NOMO-1 (cell line): ENCODE data around the gene USH2A.

Source experiments
- DNase-seq, 2 experiments: peaks; one replicate each; lab custom pipeline; 2025; ENCODE audit not compliant: unreplicated experiment in 2 of 2; lab: John Stamatoyannopoulos, UW

USH2A gene, protein sequence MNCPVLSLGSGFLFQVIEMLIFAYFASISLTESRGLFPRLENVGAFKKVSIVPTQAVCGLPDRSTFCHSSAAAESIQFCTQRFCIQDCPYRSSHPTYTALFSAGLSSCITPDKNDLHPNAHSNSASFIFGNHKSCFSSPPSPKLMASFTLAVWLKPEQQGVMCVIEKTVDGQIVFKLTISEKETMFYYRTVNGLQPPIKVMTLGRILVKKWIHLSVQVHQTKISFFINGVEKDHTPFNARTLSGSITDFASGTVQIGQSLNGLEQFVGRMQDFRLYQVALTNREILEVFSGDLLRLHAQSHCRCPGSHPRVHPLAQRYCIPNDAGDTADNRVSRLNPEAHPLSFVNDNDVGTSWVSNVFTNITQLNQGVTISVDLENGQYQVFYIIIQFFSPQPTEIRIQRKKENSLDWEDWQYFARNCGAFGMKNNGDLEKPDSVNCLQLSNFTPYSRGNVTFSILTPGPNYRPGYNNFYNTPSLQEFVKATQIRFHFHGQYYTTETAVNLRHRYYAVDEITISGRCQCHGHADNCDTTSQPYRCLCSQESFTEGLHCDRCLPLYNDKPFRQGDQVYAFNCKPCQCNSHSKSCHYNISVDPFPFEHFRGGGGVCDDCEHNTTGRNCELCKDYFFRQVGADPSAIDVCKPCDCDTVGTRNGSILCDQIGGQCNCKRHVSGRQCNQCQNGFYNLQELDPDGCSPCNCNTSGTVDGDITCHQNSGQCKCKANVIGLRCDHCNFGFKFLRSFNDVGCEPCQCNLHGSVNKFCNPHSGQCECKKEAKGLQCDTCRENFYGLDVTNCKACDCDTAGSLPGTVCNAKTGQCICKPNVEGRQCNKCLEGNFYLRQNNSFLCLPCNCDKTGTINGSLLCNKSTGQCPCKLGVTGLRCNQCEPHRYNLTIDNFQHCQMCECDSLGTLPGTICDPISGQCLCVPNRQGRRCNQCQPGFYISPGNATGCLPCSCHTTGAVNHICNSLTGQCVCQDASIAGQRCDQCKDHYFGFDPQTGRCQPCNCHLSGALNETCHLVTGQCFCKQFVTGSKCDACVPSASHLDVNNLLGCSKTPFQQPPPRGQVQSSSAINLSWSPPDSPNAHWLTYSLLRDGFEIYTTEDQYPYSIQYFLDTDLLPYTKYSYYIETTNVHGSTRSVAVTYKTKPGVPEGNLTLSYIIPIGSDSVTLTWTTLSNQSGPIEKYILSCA (N-terminal part only)

DNA sequence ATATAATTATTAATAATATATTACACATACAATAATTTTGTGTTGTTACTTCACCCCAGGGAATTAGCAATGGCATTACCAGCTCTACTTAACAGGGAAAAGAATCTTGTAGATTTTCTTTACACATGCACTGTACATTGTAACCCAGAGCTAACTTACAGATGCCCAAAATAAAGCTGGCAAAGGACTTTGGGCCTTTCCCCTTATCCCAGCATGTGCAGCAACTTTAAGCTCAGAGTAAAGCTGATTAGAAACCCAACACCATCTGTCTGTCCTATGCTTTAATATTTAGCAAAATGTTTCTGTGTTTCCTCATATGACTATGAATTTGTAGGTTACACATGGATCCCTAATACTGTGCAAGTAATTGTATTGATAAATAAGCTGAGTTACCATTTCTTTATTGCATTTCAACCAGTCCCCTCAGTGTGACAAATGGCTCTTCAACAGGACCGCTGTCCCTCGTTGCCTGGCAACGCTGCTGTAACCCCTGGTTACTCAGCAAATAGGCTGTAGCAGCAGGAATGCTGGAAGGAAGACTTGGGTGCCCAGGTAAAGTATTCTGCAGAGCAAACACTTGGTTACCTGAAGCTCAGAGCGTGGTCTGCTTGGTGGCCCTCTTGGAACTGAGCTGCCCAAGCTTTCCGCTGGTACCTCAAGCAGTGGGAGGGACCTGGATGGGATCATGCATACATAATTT lies at the start of gene USH2A:
Gene USH2A, minus strand, starts transcription at position 628 of the 700 bp plus-strand sequence. CDS start 1,112 bp downstream, outside the sequence.
- DNase-seq = no peak

DNA sequence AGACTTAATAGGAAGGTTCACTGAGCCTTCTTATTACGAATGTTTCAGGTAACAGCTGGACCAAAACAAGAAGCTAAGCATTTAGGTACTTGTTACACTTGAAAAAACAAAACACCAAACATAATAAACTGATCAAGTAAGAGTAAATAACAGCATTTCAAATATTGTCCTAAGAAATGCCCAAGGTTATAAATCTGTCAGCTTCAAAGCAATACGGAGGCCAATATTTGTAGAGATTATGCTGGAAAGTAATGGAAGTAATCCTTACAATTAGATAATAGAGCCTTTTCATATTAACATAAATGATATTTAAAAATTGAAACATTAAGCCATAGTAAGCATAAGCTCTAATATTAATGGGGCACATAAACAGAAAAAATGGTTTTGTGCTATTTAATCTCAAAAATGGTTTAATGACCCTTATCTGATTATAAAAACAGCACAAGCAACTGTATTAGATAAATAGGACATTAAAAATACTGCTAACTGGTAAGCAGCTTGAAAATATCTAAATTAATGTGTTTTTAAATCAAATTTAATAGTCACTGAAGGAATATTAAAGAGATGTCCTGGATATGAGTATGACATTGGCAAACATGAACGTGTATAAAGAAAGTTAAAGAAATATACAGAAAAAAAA lies 43.0 kb upstream of the USH2A start:
- DNase-seq = no peak

DNA sequence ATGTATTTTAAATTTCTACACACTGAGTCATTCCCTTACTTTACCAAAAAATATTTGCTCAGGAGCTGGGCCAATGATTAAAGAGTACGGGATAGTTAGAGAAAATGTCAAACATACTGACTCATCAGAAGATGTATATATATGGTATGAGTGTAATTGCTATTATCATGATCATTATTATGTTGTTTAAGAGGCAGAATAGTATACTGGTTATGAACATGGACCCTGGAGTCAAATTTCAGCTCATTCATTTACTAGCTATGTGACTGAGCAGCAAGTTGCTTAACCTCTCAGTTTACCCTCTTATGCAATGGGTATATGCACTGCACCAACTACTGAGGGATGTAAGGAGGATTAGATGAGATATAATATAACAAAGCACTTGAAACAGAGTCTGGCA lies 41.2 kb upstream of the USH2A start:
- no peak for DNase-seq

DNA sequence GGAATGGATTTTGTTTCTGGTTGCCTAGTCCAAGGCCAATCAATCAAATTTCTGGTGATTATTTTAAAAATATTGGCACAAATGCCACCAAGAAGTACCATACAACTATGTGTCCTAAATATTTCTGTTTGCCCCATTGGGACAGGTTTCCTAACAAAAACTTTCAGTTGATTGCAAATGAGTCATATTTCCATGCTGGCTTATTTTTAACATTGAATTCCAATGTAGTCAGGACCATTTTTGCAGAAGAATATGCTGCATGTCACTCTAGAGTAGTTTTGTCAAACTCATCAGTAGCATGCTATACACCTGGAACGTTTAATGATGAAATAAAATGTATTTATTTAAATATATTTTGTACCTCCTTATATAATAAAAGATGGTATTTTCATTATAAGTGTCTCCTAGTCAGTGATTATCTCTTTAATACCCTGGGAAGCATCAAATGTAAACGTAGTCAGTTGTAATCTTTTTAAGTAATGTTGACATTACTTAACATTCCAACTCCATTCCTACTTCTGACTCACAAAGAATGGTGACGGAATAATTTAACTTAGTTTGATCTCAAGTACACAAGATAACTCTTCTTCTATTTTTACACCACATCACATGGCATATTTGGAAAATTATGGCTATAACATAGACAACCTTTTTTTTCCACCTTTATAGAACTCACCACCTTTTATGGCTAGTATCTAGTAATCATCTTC lies 39.0 kb upstream of the USH2A start:
- no peak for DNase-seq

DNA sequence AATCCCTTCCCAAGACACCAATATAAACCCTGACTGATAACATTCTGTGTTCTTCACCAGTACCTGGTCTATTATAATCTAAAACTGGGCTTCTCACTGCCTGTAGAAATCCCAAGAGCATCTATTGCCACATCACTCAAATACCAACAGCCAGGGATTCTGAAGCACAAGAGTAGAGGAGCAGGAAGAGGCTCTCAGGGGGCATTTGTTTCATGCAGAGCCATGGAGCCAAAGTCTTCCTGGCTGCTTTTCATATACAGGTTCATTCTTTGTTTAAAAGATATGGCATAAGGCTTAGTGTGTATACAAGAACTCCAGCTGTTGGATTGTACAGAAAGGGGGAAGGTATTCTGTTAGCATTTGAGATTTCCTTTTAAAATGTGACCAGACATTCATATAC lies 38.2 kb upstream of the USH2A start:
- DNase-seq = no peak

DNA sequence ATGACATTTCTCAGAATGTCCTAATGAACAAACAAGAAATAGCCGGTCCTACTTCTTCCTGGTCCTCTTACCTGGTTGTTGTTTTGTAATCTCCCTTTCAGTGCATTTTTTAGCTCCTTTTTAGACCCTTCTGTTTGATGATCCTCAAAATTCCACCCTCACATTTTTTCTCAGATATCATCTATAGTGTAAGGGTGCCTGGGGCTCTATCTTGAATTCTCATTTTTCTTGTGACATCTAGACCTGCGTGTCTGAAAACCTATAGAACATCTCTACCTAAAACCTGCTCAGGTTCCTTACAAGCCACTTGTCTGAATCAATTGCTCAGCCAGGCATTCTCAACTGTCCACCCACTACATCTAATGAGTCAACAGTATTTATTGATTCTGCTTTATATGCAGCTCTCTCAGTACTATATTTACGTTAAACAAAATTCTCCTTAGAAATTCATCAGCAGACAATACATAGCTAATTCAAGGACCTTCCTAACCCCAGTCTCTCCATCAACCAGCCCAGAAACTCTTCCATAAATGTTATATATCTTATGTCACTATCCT lies 36.5 kb upstream of the USH2A start:
- DNase-seq = no peak

DNA sequence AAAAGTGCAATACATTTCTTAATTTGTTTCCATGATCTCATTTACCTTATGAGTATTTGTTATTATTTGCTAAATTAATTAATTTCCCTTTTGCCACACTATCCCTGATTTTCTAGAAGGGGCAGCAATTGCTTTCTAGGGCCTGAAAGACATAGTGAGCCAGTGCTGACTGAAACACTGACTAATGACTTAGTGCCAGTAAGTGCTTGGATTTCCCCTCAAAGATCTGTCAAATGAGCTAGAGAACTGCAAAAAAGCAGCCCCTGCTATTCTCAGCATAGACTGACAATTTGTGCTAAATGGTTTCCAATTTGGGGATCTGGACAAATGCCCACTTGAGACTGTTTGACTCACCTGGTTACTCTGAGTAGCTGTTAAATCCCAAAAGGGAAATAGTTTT lies 35.6 kb upstream of the USH2A start:
- no peak for DNase-seq

DNA sequence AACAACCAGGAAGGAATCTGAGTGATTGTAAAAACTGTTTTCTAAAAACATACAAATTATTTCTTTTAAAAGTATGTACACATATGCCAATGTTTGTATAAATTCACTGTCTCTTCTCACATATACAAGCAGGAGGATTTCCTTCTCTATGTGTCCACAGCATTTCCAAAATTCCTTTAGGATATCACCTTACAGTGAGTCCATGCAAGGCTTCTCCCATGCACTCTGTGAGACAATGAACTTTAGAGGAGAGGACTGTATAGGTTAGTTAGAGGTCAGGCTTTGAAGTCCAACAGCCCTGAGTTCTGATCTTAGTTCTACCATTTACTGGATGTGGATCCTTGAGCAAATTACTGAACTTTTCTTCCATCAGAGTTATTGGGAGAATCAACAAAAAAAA lies 34.1 kb upstream of the USH2A start:
- DNase-seq = no peak

DNA sequence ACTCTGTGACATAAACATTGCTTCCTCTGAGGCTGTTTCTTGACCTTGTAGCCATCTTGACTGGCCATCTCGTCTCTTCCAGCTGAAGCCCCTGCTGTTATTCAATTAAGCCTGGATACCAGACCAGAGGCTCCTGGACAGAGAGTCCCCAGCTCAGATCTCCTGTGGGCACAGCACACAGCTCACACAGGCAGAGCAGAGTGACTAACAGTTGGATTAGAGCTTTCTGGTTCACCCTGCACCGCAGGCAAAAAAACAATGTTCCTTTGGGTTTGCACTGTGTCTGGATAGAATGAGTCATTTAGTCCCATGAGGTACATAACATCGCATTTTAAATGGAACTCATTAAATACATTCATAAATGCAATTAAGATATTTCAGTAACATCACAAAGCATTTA lies 33.4 kb upstream of the USH2A start:
- no peak for DNase-seq

DNA sequence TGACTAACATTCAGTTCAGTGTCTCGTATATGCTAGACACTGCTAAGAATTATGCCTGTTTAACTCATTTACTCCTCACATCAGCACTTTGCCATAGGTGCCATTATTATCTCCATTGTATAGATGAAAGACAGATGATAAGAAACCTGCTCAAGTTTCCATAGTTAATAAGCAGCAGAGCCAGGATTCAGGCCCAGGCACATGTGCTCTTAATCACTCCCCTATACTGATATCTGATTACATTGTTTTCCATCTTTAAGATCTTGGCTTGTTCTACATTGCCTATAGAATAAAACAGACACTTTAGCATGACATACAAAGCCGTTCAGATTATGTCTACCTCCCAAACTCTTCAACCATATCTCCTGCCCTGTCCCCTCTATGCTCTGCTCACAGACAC lies 30.5 kb upstream of the USH2A start:
- no peak for DNase-seq

DNA sequence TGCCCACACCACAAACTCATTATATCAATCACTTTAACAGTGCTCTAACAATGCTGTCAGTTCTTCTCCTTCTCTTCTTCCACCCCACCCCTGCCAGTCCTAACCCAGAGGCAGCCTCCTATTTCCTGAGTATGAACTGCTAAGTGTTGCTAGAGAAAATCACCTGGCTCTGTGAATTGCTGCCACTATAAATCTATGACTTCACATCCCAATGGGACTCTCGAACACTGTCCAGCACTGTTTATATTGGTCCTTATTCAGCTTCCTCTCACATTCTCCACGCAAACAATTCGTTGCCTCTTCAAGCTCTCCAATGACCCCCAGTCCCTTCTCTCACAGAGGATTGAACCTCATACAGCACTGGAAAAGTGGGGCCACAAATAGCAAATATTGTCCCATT lies 27.0 kb upstream of the USH2A start:
- no peak for DNase-seq

DNA sequence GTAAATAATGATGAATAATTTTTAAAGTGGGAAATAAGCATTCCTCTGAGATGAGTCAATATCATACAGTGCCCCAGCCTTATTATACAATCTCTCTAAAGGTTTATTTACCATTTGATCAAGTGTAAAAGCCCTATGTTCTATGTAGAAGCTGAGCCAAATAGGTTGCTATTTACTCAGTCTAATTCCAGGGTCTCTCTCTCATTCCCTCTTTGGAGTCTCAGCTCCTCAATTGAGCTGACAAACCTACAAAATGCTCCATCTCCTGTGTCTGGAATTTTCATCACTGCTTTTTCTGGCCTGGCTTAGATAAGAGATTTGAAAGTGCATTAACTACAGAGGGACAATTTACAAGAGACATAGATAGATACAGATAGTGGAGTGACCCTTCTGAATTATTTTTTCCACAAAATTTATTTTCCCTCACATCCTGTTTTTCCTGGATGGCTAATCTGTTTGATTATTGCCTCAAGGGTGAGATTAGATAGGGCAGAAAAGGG lies 24.8 kb upstream of the USH2A start:
- DNase-seq = no peak

DNA sequence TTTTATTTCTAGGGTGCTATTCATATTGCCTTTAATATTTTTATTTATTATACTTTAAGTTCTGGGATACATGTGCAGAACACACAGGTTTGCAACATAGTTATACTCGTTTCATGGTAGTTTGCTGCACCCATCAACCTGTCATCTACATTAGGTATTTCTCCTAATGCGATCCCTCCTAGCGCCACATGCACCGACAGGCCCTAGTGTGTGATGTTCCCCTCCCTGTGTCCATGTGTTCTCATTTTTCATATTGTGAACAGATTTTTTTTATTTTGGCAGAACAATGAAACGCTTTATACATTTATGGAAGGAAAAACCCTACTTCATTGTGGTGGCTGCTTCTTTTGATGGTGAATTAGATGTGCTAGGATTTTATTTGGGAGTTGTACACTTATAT lies 14.4 kb upstream of the USH2A start:
- no peak for DNase-seq

DNA sequence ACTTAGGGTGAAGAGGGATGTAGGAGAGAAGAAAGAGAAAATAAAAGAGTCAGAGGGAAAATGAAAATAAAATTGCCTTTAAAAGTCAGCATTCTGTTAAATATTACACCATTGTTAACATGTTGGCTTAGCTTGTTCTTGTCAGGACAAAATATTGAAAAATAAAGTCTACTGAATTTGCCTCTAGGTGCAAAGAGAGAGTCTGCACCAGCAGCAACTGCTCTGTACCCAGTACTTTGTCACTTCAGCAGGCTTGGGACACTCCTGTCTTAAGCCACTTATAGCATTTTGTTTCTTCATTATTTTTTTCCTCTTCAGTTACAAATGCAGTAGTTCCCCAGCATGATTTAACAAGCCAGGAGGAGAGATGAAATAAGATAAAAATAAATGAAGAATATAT lies 11.0 kb upstream of the USH2A start:
- no peak for DNase-seq

DNA sequence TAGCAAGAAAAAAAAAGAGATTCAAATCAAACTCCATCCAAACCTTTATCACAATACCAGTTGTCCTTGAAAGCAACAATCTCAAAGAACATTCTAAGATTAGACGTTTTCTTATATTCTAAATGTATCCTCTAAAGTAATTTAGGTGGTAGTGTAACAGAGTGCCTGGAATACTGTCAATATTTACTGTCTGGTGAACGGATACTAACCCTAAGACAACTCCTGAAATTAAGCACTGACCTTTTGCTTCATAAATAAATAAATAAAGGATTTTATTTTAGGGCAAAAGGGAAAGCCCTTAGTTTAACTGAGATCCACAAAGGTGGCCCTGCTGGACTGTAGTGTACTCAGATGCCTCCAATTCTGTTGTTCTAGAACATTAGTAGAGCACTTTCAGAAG lies 9.9 kb upstream of the USH2A start:
- no peak for DNase-seq

DNA sequence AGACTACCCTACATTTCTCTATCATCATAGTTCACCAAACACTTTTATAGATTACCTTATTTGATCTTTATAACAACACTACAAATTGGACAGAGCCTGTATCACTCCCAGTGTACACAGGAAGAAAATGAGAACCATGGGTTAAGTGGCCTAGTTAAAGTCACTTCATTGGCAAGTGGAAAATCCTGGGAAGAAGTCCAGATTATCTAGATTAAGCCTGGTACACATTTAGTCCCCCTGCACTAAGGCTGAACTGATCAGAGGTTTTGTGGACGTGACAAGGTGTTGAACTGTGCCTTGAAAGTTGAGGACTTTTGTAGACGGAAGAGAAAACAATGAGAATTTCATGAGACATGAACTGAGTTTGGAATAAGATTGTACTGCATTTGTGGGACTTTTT lies 7.5 kb upstream of the USH2A start:
- DNase-seq = no peak

DNA sequence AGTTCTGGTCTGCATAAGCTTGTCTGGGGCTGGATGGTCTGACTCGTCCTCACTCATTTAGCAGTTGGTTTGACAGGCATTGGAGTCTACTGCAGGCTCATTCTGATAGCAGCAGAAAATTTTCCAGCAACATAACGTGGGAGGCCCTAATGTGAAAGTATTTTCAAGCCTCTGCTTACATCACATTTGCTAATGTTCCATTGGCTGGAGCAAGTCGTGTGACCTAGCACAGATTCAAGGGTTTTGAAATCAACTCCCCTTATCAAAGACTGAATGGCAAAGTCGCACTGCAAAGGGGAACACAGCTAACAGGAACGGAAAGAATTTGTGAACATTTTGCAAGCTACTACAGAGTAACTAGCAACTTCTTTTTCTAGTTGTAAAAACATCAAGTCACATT lies 2.3 kb upstream of the USH2A start:
- DNase-seq = no peak

DNA sequence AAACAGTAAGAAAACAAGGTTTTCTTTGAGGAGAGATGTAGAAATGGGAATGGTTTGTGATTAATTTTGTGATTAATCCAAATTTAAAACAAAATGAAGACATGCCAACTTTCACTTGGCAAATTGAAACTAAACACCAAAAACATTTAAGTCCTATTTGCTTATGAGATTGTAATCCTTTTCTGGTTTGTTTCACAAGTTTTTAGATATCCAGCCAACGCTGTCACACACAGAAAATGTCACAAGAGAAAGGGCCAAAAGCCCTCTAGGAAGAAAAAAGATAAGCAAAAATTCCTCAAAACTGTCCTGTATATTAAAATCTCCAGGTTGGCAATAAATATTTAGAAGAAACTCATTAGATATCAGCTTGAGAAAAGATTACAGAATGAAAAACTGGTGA lies 2.5 kb downstream of the USH2A start:
- DNase-seq = no peak

DNA sequence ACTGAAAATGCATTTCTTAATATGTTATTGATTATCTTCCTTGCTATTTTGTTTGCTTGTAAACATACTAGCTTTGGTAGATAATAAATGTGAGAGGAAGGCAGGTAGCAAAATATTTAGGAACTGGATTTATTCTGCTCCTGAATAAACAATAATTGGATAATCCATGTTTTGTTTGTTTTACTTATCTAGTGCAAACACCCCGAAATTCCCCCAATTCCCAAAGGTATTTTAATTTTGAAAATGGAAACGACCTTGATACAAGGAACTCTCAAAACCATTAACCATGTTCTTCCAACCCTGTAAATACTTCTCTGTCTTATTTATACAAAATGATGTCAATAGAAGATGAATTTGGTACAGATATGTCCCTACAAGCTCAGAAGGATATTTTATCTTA lies 3.0 kb downstream of the USH2A start:
- no peak for DNase-seq
